ENCODE measurements around the gene PREX1.
"Not testable (repeated sequence)": the region's sequence is repeated elsewhere in the genome, so short reads cannot be mapped to it uniquely, and the experiment has no call there.

PREX1 gene

GRCh38 chr20:48766961-48767960 is 60.5 kb downstream of the PREX1 start:
- DNase-seq = no peak
- in situ Hi-C loops (cut with HindIII; ENCODE audit: low pct_ligation_motif_present, low pct_unique_long_range_greater_than_20kb, low sequenced_read_pairs) = no loop called here

- in situ Hi-C loops (cut with HindIII; ENCODE audit: low pct_ligation_motif_present, low pct_unique_long_range_greater_than_20kb, low sequenced_read_pairs) = no loop called here
- no peak for DNase-seq
These were observed 61.6 kb downstream of the PREX1 start for GRCh38 chr20:48766205-48766604.

- in situ Hi-C loops (cut with HindIII; ENCODE audit: low pct_ligation_motif_present, low pct_unique_long_range_greater_than_20kb, low sequenced_read_pairs) = no loop called here
These were observed 62.4 kb downstream of the PREX1 start for GRCh38 chr20:48765359-48765758.

GRCh38 chr20:48763216-48763914 is 64.4 kb downstream of the PREX1 start:
- in situ Hi-C loops (cut with HindIII; ENCODE audit: low pct_ligation_motif_present, low pct_unique_long_range_greater_than_20kb, low sequenced_read_pairs) = no loop called here

More at GRCh38 chr20:48765359-48765758, 62.4 kb downstream of the PREX1 start:
- no peak for DNase-seq

GRCh38 chr20:48761874-48762273 is 65.9 kb downstream of the PREX1 start:
- in situ Hi-C loops (cut with HindIII; ENCODE audit: low pct_ligation_motif_present, low pct_unique_long_range_greater_than_20kb, low sequenced_read_pairs) = no loop called here
- no peak for DNase-seq

More at GRCh38 chr20:48763216-48763914, 64.4 kb downstream of the PREX1 start:
- no peak for DNase-seq

GRCh38 chr20:48761023-48761785 is 66.6 kb downstream of the PREX1 start:
- in situ Hi-C loops (cut with HindIII; ENCODE audit: low pct_ligation_motif_present, low pct_unique_long_range_greater_than_20kb, low sequenced_read_pairs) = no loop called here
- DNase-seq = no peak

GRCh38 chr20:48760403-48760983 is 67.3 kb downstream of the PREX1 start:
- in situ Hi-C loops (cut with HindIII; ENCODE audit: low pct_ligation_motif_present, low pct_unique_long_range_greater_than_20kb, low sequenced_read_pairs) = no loop called here
- peak; percentile 27 for DNase-seq

GRCh38 chr20:48759631-48760245 is 68.1 kb downstream of the PREX1 start:
- in situ Hi-C loops (cut with HindIII; ENCODE audit: low pct_ligation_motif_present, low pct_unique_long_range_greater_than_20kb, low sequenced_read_pairs) = no loop called here
- DNase-seq = no peak

GRCh38 chr20:48758206-48758820 is 69.5 kb downstream of the PREX1 start:
- no peak for DNase-seq
- in situ Hi-C loops (cut with HindIII; ENCODE audit: low pct_ligation_motif_present, low pct_unique_long_range_greater_than_20kb, low sequenced_read_pairs) = no loop called here

GRCh38 chr20:48756774-48757173 is 71.0 kb downstream of the PREX1 start:
- DNase-seq; in situ Hi-C loops (cut with HindIII; ENCODE audit: low pct_ligation_motif_present, low pct_unique_long_range_greater_than_20kb, low sequenced_read_pairs): not testable (repeated sequence)

GRCh38 chr20:48754292-48754691 is 73.5 kb downstream of the PREX1 start:
- in situ Hi-C loops (cut with HindIII; ENCODE audit: low pct_ligation_motif_present, low pct_unique_long_range_greater_than_20kb, low sequenced_read_pairs) = no loop called here

GRCh38 chr20:48752963-48753362 is 74.8 kb downstream of the PREX1 start:
- in situ Hi-C loops (cut with HindIII; ENCODE audit: low pct_ligation_motif_present, low pct_unique_long_range_greater_than_20kb, low sequenced_read_pairs) = no loop called here
- DNase-seq = no peak

More at GRCh38 chr20:48754292-48754691, 73.5 kb downstream of the PREX1 start:
- DNase-seq = no peak

GRCh38 chr20:48751871-48752270 is 75.9 kb downstream of the PREX1 start:
- in situ Hi-C loops (cut with HindIII; ENCODE audit: low pct_ligation_motif_present, low pct_unique_long_range_greater_than_20kb, low sequenced_read_pairs) = no loop called here
- no peak for DNase-seq

GRCh38 chr20:48750941-48751635 is 76.7 kb downstream of the PREX1 start:
- DNase-seq = no peak
- in situ Hi-C loops (cut with HindIII; ENCODE audit: low pct_ligation_motif_present, low pct_unique_long_range_greater_than_20kb, low sequenced_read_pairs) = no loop called here

GRCh38 chr20:48750376-48750775 is 77.4 kb downstream of the PREX1 start:
- in situ Hi-C loops (cut with HindIII; ENCODE audit: low pct_ligation_motif_present, low pct_unique_long_range_greater_than_20kb, low sequenced_read_pairs) = no loop called here
- DNase-seq = no peak

GRCh38 chr20:48749437-48749836 is 78.4 kb downstream of the PREX1 start:
- in situ Hi-C loops (cut with HindIII; ENCODE audit: low pct_ligation_motif_present, low pct_unique_long_range_greater_than_20kb, low sequenced_read_pairs) = no loop called here
- no peak for DNase-seq

GRCh38 chr20:48748556-48748955 is 79.2 kb downstream of the PREX1 start:
- DNase-seq = no peak
- in situ Hi-C loops (cut with HindIII; ENCODE audit: low pct_ligation_motif_present, low pct_unique_long_range_greater_than_20kb, low sequenced_read_pairs) = no loop called here

Measured in ACHN (cell line).